NCI-H2171 (cell line): Measurements from ENCODE around the gene RALGDS.

Experiments
- DNase-seq: peaks from one replicate; lab custom pipeline; 2025; lab: John Stamatoyannopoulos, UW

The RALGDS gene

GRCh38 chr9:133151041-133151440, 30.0 kb upstream of the RALGDS start:
- no peak for DNase-seq

- DNase-seq = peak; percentile 99
These were observed 28.3 kb upstream of the RALGDS start for GRCh38 chr9:133149130-133150015.

GRCh38 chr9:133148199-133149129, 27.4 kb upstream of the RALGDS start:
- peak; percentile 65 for DNase-seq

- DNase-seq = peak; percentile 85
These were observed 26.6 kb upstream of the RALGDS start for GRCh38 chr9:133147412-133148198.

GRCh38 chr9:133146746-133147411, 25.8 kb upstream of the RALGDS start:
- DNase-seq = no peak

- no peak for DNase-seq
These were observed 24.1 kb upstream of the RALGDS start for GRCh38 chr9:133144904-133145851.

- peak; percentile 72 for DNase-seq
These were observed 23.3 kb upstream of the RALGDS start for GRCh38 chr9:133144142-133144903.

- no peak for DNase-seq
These were observed 22.6 kb upstream of the RALGDS start for GRCh38 chr9:133143639-133144141.

GRCh38 chr9:133142684-133143622, 21.9 kb upstream of the RALGDS start:
- no peak for DNase-seq

- DNase-seq = no peak
These were observed 21.0 kb upstream of the RALGDS start for GRCh38 chr9:133141833-133142595.

GRCh38 chr9:133140606-133141005, 19.6 kb upstream of the RALGDS start:
- no peak for DNase-seq

- DNase-seq = no peak
These were observed 19.1 kb upstream of the RALGDS start for GRCh38 chr9:133140174-133140505.

- DNase-seq = no peak
These were observed 18.5 kb upstream of the RALGDS start for GRCh38 chr9:133139246-133140173.

GRCh38 chr9:133137451-133138231, 16.6 kb upstream of the RALGDS start:
- DNase-seq = no peak

- no peak for DNase-seq
These were observed 14.2 kb upstream of the RALGDS start for GRCh38 chr9:133135146-133135745.
